Tibial artery (tissue), 4 donors: ENCODE results near the gene PPP1R27.

Source experiments
- DNase-seq, 2 donors: peaks; one replicate each; pipeline ENCODE4 v3.0.0-alpha.2; 2019
- H3K27ac ChIP-seq, 2 donors: fragments of 200-600 bp; sonication (generic) in 1 of 2; 1 replicate in 1 of 2; 2 replicates in 1 of 2; pipeline ENCODE4 v1.5.1; 2018 to 2019; ENCODE audit warnings: mild to moderate bottlenecking in 1 of 2
- H3K27me3 ChIP-seq, 2 donors: fragments of 200-600 bp; sonication (generic) in 1 of 2; one replicate each; pipeline versions ENCODE4 v1.5.1 to v1.6.0; 2016 to 2019
- H3K36me3 ChIP-seq, 3 donors: fragments of 200-600 bp; sonication (generic) in 2 of 3; one replicate each; pipeline ENCODE4 v1.5.1; 2016 to 2019; ENCODE audit warnings: mild to moderate bottlenecking in 2 of 3
- H3K4me1 ChIP-seq, 4 donors: fragments of 200-600 bp; sonication (generic) in 2 of 4; 1 replicate in 3 of 4; 2 replicates in 1 of 4; pipeline ENCODE4 v1.5.1; 2016 to 2019
- H3K4me3 ChIP-seq, 2 donors: fragments of 200-600 bp; sonication (generic) in 1 of 2; 1 replicate in 1 of 2; 2 replicates in 1 of 2; pipeline ENCODE4 v1.5.1; 2018 to 2019; ENCODE audit warnings: mild to moderate bottlenecking in 2 of 2
- H3K9me3 ChIP-seq, 3 donors: fragments of 200-600 bp; sonication (generic) in 1 of 3; one replicate each; pipeline ENCODE4 v1.5.1; 2016 to 2019
- intact Hi-C: fragments of 100-400 bp; cut with DNase I; formaldehyde crosslinking; loops from one replicate; pipeline ENCODE4 v1.15.0; 2023; ENCODE audit warnings: low total_unique reads
- TF ChIP-seq, protein P1 (sequence below), 2 experiments: fragments of 200-600 bp in 1 of 2; fragments of 450-650 bp in 1 of 2; IDR thresholded peaks; one replicate each; pipeline ENCODE4 v1.5.1; 2017 to 2019; ENCODE audit warnings: antibody characterized with exemption in 2 of 2, mild to moderate bottlenecking in 1 of 2, moderate library complexity in 1 of 2

The PPP1R27 gene

DNA sequence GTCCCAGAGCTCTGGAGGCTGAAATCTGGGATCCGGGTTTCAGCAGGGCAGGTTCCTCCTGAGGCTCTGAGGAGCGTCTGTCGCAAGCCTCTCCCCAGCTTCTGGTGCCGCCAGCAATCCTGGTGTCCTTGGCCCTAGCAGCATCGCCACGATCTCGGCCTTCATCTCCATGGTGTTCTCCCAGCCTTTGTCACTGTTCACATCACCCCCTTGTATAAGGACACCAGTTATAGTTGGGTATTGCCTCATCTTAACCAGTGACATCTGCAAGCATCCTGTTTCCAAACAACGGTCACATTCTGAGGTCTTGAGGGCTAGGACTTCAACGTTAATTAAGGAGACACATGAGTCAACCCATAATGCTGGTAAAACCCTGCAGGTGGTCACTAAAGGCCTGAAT lies 2.8 kb upstream of the PPP1R27 start:
- no peak overlapping the region for H3K4me3 ChIP-seq
- no peak overlapping the region for H3K27ac ChIP-seq
- DNase-seq = no peak
- H3K27me3 ChIP-seq = no peaks in the 10 kb centered on the region
- no peaks in the 10 kb centered on the region for H3K9me3 ChIP-seq
- peaks cover 0 to 25% (median 6%) of the 10 kb centered on the region in 4 donors for H3K4me1 ChIP-seq
- intact Hi-C loops = no loop called here
- peaks cover 0 to 2% (median 1%) of the 10 kb centered on the region in 3 donors for H3K36me3 ChIP-seq
- TF ChIP-seq, protein P1, sequence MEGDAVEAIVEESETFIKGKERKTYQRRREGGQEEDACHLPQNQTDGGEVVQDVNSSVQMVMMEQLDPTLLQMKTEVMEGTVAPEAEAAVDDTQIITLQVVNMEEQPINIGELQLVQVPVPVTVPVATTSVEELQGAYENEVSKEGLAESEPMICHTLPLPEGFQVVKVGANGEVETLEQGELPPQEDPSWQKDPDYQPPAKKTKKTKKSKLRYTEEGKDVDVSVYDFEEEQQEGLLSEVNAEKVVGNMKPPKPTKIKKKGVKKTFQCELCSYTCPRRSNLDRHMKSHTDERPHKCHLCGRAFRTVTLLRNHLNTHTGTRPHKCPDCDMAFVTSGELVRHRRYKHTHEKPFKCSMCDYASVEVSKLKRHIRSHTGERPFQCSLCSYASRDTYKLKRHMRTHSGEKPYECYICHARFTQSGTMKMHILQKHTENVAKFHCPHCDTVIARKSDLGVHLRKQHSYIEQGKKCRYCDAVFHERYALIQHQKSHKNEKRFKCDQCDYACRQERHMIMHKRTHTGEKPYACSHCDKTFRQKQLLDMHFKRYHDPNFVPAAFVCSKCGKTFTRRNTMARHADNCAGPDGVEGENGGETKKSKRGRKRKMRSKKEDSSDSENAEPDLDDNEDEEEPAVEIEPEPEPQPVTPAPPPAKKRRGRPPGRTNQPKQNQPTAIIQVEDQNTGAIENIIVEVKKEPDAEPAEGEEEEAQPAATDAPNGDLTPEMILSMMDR (IDR thresholded peaks at IDR 0.05) = no peak

GRCh38 chr17:81833921-81834830 lies 674 bp downstream of the PPP1R27 start:
- H3K4me1 ChIP-seq = peaks cover 0 to 32% (median 22%) of the 10 kb centered on the region in 4 donors
- DNase-seq = no peak
- intact Hi-C loops = no loop called here
- peak overlapping the region; percentile 69 to 85 for H3K4me3 ChIP-seq
- H3K27ac ChIP-seq = peak overlapping the region; percentile 87 to 96
- TF ChIP-seq, protein P1 (IDR thresholded peaks at IDR 0.05) = no peak
- no peaks in the 10 kb centered on the region for H3K27me3 ChIP-seq
- H3K36me3 ChIP-seq = peaks cover 0 to 5% (median 0%) of the 10 kb centered on the region in 3 donors
- H3K9me3 ChIP-seq = no peaks in the 10 kb centered on the region

DNA sequence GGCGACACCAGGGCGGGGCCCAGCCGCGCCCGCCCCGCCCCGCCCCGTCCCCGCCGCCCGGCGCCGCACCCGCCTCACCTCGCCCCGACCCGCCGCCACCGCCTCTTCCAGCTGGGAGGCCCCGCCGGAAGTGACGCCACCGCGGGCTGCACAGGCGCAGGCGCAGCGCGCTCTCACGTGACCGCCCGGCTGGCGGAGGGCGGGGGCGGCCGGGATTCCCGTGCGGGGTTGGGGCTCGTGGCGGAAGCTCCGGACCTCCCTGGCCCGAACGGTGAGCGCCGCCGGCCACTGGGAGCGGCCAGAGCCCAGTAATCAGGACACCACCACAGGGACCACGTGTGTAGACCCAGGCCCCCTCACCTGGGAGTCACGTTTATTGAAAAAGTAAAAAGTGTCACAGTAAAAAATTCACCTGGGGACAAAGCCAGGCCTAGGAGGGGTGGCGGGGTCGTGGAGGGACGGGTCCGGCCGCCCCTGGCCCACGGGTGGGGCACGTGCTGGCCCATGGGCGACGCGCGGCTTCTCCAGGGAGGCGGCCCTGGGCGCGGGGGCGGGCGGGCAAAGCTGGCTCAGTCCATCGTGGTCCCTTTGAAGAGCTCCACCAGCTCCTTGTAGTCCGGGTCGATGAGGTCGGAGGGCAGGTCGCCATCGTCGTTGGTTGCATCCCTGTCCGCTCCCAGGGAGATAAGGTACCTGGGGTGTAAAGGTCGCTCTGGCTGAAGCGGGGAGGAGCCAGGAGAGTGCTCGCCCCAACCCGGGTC lies 1.5 kb downstream of the PPP1R27 start, which contains the start of gene MCRIP1:
Gene MCRIP1, minus strand, starts transcription at position 132 of the 761 bp plus-strand sequence. CDS start 8,785 bp downstream, outside the sequence.
- intact Hi-C loops = no loop called here
- H3K4me1 ChIP-seq = peaks cover 0 to 32% (median 23%) of the 10 kb centered on the region in 4 donors

DNA sequence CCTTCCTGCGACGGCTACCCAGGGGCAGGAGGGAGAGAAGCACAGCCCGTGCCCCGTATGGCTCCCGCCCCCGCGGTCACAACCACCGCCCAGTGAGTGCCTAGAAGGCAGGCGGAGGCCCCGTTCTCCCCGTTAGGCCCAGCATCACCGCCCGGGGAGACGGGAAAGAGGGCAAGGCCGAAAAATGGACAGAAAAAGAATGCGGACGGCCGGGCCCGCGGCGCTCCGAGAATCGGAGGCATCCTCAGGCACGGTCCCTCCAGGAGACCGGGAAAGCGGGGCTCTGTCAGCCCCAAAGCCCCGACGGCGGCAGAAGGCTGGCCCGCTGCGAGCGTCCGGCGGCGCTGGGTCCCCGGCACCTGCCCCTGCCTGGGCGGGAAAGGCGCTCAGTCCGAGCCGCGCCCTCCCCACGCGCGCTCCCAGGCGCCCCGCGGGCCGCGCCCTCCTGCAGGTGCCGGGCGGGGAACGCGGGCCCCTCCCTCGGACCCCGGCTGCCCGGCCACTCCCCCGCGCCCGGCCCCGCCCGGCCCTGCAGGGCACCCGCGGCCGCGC lies 2.2 kb downstream of the PPP1R27 start:
- Histone ChIP-seq H3K9me3 (no peaks in the 10 kb centered on the region), H3K27ac (peak overlapping the region; percentile 91 to 96), H3K4me3 (peak overlapping the region; percentile 69 to 85), H3K36me3 (peaks cover 0 to 5% (median 0%) of the 10 kb centered on the region in 3 donors), H3K4me1 (peaks cover 0 to 32% (median 25%) of the 10 kb centered on the region in 4 donors), H3K27me3 (no peaks in the 10 kb centered on the region)
- peak in 1 of 2 donors; percentile 75 for DNase-seq
- TF ChIP-seq, protein P1 (IDR thresholded peaks at IDR 0.05) = no peak
- intact Hi-C loops = no loop called here

More for the DNA sequence above, 1.5 kb downstream of the PPP1R27 start, which contains the start of gene MCRIP1:
- TF ChIP-seq, protein P1 (IDR thresholded peaks at IDR 0.05) = no peak
- H3K27me3 ChIP-seq = no peaks in the 10 kb centered on the region
- peak within 1 kb of the TSS; percentile 69 to 85 for H3K4me3 ChIP-seq
- peak within 1 kb of the TSS; percentile 91 to 96 for H3K27ac ChIP-seq
- peaks cover 0 to 5% (median 0%) of the 10 kb centered on the region in 3 donors for H3K36me3 ChIP-seq
- H3K9me3 ChIP-seq = no peaks in the 10 kb centered on the region
- peak; percentile 94 to 97 for DNase-seq

DNA sequence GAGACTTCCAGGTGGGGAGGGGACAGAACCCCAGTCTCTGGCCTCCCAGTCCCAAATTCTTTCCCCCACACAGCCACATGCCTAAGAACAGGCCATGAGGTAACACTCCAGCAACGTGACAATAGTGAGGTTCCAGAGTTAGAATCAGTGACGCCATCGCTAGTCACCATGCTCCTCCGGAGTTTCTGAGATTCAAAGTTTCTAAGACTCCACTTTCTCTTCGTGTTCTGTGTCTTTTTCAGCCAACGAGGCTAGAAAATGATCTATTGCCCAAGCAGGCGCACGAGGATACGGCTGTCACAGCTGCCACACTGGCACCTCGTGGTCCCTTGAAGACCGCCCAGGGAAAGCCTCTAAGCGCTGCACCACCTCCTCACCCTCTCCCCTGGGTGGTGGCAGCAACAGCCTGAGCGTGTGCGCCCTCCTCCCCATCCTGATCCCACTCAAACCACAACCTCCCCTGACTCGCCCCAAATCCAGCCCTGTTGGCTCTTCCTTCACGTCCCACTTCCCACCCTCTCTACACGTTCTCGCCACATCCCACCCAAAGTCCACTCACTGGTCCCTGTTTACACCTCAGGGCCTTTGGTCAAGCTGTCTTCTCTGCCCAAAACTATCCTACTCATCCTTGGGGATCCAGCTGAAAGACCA lies 2.8 kb downstream of the PPP1R27 start:
- peak; percentile 31 to 85 for DNase-seq
- Histone ChIP-seq H3K4me3 (peak overlapping the region; percentile 69 to 85), H3K4me1 (peaks cover 0 to 32% (median 25%) of the 10 kb centered on the region in 4 donors), H3K9me3 (no peaks in the 10 kb centered on the region), H3K27ac (peak overlapping the region; percentile 91 to 96), H3K36me3 (peaks cover 0 to 5% (median 0%) of the 10 kb centered on the region in 3 donors), H3K27me3 (no peaks in the 10 kb centered on the region)
- intact Hi-C loops = no loop called here
- TF ChIP-seq, protein P1 (IDR thresholded peaks at IDR 0.05) = no peak
